HG02610 (cell line): ENCODE measurements around the gene COQ7.

ENCODE experiments used
- ATAC-seq: cut with Tn5 transposase; IDR thresholded peaks from one replicate; pipeline ENCODE4 v1.9.1; 2021; ENCODE audit warnings: mild to moderate bottlenecking, moderate library complexity; ENCODE audit not compliant: unreplicated experiment

The COQ7 gene

DNA sequence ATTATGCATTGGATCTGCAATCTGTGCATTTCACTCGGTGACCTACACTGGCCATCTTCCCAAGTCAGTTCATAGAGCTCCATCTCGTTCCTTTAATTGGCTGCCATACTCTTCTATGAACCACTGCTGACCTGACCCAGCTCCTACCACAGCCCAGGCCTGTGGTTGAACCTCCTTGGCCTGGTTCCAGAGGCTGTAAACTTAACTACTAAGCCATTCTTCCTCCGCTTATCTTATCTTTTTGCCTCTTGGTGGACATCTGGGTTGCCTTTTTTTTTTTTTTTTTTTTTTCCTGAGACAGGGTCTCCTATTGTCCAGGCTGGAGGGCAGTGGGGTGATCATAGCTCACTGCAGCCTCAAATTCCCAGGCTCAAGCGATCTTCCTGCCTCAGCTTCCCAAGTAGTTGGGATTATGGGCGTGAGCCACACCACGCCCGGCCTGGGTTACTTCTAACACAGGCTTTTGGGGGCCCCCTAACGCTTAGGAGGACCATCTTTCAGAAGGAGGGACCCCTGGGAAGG lies 18.3 kb downstream of the COQ7 start:
- ATAC-seq: no peak

DNA sequence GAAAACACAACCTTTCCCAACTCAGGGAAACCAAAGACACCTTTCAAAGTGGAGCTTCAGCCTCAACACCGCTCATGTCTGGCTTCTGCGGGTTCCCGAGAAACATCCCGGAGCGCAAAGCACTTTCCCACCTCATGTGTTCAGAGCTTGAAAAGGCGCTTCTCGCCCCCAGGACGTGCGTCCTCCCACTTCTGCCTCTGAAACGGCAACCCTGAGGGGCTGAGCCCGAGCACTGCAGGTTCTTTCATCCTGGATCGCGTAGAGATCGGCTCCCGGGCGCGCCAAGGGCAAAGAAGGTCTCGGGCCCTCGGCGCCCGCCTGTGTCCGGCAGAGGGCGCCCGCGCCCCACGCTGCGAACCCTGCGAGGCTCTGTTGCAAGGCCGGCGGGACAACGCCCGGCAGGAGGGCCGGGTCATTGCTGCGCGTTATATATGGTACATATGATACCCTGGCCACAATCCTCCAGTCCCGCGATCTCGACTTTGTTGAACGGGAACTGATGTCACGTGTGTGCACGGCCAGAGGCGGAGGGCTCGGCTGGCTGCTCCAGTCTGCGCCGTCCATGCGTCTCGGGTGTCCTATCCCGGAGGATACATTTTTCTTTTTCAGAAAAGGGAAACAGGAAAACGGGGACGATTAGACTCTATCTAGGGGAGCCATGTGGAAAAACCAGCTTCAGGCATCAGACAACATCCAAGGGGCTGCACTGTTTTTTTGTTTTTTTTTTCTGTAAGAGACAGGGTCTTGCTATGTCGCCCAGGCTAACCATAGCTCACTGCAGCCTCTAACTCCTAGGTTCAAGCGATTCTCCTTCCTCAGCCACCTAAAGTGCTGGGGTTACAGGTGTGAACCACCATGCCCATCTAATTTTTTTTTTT lies 19.1 kb downstream of the COQ7 start:
- no peak for ATAC-seq

DNA sequence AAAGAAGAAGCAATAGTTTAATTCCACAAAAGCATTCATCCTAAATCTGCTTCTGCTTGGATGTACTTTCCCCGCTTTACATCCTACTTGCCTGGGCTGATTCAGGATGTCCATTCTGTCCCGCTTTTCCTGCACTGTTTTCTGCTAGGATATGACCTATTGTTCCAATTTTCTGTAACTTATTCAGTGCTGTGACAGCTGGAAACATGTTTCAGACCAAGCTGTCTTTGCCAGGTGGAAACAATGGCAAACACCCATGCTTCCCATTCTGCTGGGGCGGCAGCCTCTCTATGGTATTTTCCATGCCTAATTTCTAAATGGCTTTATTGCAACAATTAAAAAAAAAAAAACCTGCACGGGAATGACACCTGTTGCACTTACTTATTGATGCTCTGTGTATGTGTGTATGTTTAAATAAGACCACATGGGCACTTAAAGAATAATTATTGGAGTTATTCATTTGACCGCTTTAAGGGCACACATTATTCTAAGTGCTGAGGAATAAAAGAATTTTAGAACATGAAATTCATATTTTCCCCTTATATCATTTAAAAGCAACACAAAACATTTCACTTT lies 21.0 kb downstream of the COQ7 start:
- no peak for ATAC-seq

DNA sequence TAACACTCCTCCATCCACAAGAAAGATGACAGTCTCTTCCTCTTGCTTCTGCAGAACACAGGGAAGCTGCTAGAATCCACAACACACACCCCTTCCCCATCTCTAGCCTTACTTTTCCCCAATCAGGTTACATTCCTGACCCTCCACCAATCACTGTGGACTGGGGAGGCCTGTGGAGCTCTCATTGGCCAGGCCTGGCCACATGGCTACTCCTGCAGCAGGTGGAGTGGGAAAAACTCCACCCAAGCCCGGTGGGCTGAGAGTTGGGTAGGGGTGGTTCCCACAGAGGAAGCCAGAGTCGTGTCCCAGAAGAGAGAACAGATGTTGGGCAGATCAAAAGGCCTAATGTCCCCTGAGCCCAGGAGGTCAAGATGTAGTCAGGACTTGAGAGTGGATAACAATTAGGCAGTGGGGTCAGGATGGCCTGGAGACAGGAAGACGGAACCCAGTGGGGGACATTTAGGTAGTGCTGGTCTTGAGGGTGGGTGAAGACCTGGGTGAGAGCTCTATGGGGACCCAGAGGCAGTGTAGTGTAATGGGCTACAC lies 22.1 kb downstream of the COQ7 start:
- ATAC-seq: no peak

DNA sequence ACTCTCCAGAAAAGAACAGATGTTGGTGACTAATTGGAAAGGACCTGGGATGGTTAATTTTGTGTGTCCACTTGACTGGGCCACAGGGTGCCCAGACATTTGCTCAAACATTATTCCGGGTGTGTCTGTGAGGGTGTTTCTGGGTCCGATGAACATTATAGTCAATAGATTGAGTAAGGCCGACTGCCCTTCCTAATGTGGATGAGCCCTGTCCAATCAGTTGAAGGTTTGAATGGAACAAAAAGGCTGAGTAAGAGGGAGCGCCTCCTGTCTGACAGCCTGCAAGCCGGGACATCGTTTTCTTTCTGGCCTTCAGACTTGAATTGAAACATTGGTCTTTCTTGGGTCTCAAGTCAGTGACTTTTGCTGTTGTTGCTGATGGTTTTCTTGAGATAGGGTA lies 23.5 kb downstream of the COQ7 start:
- ATAC-seq: no peak

DNA sequence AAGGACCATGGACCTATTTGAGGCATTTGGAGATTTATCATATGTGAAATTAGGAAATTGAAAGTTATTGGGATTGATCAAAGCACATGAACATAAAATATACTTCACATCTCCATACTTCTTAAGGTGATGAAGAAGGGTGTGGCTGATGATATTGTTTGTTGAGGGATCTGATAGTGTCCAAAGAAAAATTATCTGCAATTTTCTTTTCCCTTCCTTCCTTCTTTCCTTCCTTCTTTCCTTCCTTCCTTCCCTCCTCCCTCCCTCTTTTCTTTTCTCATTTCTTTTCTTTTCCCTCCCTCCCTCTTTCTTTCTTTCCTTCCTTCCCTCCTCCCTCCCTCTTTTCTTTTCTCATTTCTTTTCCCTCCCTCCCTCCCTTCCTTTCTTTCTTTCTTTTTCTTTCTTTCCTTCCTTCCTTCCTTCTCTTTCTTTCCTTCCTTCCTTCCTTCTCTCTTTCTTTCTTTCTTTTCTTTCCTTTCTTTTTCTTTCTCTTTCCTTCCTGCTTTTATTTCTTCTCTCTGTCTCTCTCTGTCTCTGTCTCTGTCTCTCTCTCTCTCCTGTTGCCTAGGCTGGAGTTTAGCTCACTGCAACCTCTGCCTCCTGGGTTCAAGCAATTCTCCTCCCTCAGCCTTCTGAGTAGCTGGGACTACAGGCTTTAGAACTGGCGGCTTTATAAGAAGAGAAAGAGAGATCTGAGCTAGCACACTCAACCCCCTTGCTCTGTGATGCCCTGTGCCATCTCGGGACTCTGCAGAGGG lies 25.4 kb downstream of the COQ7 start:
- no peak for ATAC-seq

DNA sequence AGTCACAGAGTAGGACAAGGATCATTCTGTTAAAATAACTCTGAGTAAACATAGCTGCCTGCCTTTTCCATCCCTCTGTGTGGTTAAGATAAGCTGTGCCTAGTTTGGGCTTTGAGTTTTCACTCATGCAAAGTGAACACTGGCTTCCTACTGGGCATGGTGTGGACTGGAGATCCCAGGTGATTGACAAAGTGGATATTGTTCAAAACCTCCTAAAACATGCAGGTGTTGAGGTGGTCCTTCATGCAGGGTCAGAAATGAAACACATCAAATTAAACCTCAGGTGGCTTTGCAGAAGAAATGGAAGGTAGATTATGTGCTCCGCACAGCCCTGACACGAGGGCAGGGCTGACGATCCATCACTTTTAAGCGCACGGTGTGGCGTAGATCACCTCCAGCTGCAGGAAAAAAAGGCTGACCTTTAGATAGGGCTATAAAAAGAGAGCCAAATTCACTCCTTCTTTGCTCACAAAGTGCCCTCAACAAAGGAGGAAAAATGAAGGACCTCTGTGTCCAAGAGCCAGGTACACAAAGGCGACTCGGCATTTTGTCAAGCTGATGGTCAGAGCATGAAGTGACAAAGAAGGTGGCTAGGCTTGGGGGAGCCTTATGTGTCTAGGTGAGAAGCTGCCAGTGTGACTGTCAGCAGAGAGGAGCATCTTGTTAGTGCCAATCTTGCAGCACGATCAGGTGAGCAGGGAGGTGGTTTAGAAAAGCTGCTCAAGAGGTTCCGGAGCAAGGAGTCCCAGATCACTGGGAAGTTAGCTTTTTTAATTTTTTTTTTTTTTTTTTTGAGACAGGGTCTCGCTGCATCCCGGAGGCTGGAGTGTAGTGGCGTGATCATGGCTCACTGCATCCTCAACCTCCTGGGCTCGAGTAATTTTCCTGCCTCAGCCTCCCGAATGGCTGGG lies 26.5 kb downstream of the COQ7 start:
- ATAC-seq: no peak

DNA sequence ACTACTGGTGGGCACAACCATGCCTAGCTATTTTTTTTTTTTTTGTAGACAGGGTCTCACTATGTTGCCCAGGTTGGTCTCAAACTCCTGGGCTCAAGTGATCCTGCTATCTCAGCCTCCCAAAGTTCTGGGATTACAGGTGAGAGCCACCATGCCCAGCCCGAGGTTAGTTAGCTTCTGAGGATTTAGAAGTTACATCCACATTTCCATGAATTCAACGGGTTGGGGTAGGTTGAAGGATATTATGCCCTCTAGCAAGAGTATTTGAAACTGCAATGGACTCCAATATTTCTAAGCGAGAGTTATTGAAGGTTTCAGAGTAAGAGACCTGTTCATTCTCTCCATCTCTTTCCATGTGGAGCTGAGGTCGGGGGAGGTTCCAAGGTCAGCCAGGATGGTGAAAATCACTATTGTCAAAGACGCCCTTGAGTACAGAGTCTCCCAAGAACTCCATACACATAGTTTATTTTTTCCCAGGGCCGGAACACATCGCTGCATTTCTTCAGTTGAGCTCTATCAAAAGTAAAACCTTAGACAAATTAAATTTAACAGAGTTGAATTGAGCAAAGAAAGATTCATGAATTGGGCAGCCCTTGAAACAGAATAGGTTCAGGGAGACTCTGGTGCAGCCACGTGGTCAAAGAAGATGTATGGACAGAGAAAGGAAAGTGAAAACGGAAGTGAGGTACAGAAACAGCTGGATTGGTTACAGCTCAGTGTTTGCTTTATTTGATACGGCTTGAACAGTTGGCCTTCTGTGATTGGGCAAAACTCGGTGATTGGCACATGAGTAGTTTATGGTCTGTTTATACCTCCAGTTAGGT lies 27.3 kb downstream of the COQ7 start:
- no peak for ATAC-seq

DNA sequence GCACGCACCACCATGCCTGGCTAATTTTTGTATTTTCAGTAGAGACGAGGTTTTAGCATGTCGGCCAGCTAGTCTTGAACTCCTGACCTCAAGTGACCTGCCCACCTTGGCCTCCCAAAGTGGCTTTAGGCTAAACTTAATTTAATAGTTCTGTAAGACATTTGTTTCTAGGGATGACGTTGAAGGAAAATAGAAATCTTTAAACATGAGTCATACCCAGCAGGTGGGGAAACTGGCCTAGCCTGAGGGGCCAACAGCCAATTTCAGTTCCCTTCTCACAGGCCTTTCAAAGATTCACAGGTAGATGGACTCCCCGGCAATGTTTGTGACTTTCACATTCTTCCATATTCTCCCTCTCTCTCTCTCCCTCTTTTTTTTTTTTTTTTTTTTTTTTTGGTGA lies 28.2 kb downstream of the COQ7 start:
- no peak for ATAC-seq

DNA sequence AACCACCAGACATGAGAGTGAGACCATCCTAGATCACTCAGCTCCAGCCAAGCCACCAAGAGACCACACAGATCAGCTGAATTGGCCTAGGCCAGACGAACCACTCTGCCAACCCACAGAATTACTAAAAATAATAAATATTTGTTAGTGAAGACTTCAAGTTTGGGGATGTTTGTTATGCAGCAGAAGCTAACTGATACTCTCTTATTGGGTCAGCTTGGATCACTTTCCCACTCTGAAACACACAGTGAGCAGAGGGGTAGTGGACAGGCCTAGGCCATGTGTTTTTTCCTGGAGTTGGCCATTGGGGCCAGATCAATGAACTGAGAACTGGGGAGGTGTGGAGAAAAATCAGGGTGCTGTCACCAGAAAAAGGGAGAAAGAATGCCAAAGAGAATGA lies 30.8 kb downstream of the COQ7 start:
- ATAC-seq: no peak

DNA sequence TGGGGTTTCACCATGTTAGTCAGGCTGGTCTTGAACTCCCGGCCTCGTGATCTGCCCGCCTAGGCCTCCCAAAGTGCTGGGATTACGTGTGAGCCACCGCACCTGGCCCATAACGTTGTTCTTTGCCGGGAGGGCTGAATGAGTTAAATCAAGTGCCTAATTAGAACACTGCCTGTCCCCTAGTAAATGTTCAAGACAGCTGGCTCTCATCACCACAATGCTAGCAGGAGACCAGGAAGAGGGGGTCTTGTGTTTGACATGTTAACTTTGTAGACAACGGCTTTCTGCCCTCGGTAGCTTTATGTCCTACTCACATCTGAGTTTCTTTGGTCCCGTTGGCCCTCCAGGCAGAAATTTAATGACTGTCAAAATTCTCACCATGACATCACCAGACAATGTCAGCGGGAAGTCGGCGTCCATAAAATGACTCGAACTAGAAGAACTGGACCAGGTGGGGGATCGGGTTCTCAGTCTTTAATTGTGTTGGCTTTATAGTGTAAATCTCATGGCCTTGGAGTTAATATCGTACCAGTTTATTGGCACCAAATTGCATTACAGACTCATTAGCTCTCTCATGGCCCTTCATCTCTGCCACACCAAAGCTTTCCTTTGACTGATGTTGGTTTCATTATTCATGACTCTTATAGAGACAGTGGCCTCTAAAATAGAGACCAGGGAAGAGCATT lies 34.9 kb downstream of the COQ7 start:
- ATAC-seq: no peak

DNA sequence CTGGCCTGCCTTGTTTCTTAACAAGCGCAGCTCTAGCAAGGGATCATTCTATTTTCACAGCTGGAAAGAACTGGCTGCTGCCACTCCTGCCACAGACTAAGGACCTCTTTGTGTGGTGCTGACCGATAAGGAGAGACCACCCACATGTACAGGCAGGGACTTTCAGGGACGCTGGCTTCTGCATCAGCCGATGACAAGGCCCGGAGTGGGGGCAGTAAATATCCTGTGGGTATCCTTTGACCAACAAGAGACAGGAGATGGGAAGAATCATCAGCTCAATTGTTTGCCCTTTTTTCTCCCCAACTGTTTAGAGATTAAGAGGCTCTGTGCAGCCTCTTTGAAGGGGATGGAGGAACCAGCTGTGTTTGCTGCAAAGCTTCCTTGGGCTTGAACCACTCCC lies 37.2 kb downstream of the COQ7 start:
- no peak for ATAC-seq

DNA sequence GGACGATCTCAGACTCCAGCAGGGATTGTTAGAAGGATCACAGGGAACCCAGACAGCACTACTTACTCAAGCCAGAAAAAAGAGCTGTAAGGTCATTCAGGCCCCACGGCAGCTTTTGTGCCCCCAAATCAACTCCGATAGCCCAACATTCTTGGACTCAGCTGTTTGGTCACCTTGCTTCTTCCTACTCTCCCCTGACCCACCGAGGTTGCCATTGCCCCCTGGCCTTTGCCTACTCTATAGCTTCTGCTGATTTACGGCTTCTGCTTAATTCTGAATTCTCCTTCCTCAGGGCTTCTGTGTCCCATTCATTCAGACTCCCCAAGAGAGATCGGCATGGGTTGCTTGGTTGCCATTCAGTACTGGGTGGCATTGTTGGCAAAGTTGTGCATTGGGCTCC lies 37.7 kb downstream of the COQ7 start:
- ATAC-seq: no peak

DNA sequence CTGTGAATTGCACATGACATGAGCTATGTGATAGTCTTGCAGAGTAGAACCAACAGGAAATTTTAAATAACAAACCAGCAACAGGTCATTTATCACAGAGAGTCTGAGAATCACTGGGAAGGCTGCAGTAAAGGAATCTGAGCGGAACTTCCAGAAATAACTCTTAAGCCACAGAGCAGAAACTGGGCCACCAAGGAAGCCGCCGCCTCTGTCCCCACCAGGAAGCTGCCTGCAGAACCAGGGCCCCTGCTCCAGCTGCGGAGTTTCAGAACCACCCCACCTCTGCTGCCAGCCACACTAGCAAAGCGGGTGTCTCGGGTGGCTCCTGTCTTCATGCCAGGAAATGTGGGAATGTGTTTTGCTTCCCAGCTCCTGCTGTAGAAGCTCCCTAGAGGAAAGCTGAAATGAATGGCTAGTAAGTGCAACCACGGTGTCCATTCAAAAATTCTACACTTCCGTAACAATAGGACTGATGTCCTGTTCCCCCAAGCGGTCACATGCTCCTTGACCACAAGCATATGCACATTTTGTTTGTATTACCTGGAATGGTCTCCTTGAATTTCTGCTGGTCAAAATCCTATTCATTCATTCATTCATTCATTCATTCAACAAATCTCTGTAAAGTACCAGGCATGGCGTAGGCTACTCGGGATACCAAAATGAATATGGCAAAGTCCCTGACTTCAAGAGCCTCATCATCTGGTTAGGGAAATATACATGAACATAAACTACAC lies 38.6 kb downstream of the COQ7 start:
- ATAC-seq: no peak

DNA sequence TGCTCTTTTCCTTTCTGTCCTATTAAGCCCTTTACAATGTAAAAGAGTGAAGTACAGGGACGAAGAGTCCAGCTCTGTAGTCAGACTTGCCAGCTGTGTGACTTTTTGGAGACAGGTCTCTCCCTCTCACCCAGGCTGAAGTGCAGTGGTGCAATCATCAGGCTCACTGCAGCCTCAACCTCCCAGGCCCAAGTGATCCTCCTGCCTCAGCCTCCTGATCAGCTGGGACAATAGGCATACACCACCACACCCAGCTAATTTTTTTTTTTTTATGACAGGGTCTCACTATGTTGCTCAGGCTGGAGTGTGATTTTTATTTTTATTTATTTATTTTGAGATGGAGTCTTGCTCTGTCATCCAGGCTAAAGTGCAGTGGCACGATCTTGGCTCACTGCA lies 39.2 kb downstream of the COQ7 start:
- no peak for ATAC-seq

DNA sequence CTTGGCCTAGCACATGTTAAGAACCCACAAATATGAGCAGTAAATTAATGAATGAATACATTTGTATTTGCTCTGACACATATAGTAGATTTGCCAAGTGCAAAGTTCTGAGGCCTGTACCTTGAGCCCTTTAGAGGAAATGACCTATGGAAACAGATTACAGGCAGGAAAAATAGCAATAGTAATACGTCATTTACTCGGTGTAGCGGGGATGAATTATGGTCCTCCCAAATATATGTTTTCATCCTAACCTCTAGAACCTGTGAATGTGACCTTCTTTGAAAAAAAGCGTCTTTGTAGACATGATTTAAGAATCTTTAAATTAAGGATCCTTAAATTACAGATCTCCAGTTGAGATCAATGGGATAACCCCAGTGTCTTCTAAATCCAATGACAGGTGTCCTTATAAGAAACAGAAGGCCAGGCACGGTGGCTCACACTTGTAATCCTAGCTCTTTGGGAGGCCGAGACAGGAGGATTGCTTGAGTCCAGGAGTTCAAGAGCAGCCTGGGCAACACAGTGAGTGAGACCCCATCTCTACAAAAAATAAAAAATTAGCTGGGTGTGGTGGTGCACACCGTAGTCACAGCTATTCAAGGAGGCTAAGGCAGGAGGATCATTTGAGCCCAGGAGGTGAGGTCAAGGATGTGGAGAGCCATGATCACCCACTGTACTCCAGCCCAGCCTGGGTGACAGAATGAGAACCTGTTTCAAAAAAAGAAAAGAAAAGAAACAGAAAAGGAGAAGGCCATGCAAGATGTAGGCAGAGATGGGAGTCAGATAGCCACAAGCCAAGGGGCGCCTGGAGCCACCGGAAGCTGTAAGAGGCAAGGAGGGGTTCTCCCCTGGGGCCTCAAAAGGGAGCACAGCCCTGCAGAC lies 41.2 kb downstream of the COQ7 start:
- ATAC-seq: no peak

DNA sequence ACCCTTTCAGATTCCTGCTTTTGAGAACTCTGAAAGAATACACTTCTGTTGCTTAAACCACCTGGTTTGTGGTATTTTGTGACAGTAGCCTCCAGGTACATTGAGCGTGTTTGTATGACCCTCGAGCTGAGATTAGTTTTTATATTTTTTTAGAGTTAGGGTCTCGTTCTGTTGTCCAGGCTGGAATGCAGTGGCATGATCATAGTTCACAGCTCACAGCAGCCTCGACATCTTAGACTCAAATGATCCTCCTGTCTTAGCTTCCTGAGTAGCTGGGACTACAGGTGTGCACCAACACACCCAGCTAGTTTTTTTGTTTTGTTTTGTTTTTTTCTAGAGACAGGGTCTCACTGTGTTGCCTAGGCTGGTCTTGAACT lies 41.9 kb downstream of the COQ7 start:
- ATAC-seq: no peak
